Measurements from ENCODE around the gene TRAPPC2L.

The TRAPPC2L gene

DNA sequence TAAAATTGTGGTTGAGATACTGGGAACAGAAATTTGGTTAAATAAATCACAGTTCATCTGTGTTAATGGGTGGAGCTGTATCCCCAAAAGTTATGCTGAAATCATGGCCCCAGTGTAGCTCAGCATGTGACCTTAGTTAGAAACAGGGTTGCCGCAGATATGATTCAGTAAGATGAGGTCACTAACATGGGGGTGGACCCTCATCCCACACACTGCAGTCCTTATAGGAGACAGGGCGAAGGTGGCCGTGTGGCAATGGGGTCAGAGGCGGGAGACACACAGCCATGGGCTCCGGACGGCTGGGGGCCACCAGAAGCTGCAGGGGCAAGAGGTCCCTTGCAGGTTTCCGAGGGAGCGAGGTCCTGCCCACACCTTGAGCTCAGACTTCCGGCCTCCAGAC, 10.8 kb upstream of the TRAPPC2L start:
- Histone ChIP-seq H3K4me3 (ENCODE audit: low read length) (no peak overlapping the region), H3F3A (ENCODE audit: insufficient read depth, low read length) (no peaks in the 10 kb centered on the region), H3K27me3 (replicated peaks; ENCODE audit: insufficient read depth, low read length) (no peaks in the 10 kb centered on the region), H3K9me2 (replicated peaks; ENCODE audit: insufficient read depth, low read length) (no peaks in the 10 kb centered on the region), H3K4me1 (ENCODE audit: low read length) (no peaks in the 10 kb centered on the region), H4K20me1 (ENCODE audit: insufficient read depth, low read length) (no peaks in the 10 kb centered on the region), H3K36me3 (replicated peaks; ENCODE audit: insufficient read depth, low read length) (no peaks in the 10 kb centered on the region), H3K9ac (ENCODE audit: low read length) (no peak overlapping the region), H3K4me2 (ENCODE audit: low read depth, low read length) (no peak overlapping the region), H2AFZ (ENCODE audit: low read length) (no peak overlapping the region), H3K79me2 (ENCODE audit: low read length) (no peaks in the 10 kb centered on the region), H3K9me3 (replicated peaks; ENCODE audit: insufficient read depth, low read length) (no peaks in the 10 kb centered on the region), H3K27ac (ENCODE audit: low read length) (no peak overlapping the region)
- TF ChIP-seq CTCF (IDR thresholded peaks at IDR 0.05; ENCODE audit: low read length) (no peak), EZH2 (optimal IDR thresholded peaks at IDR 0.05; ENCODE audit: low read depth, low read length) (no peak), EZH2phosphoT487 (IDR thresholded peaks at IDR 0.05; ENCODE audit: low read length) (no peak)
- no peak for DNase-seq

GRCh38 chr16:88847654-88848053, 9.3 kb upstream of the TRAPPC2L start:
- H3K9ac ChIP-seq (ENCODE audit: low read length), result no peak overlapping the region
- H3K79me2 ChIP-seq (ENCODE audit: low read length), result no peaks in the 10 kb centered on the region
- H2AFZ ChIP-seq (ENCODE audit: low read length), result no peak overlapping the region
- H3K9me2 ChIP-seq (replicated peaks; ENCODE audit: insufficient read depth, low read length), result no peaks in the 10 kb centered on the region
- H3F3A ChIP-seq (ENCODE audit: insufficient read depth, low read length), result no peaks in the 10 kb centered on the region
- H3K27me3 ChIP-seq (replicated peaks; ENCODE audit: insufficient read depth, low read length), result no peaks in the 10 kb centered on the region
- no peaks in the 10 kb centered on the region for H3K9me3 ChIP-seq (replicated peaks; ENCODE audit: insufficient read depth, low read length)
- no peak for TF ChIP-seq EZH2 (optimal IDR thresholded peaks at IDR 0.05; ENCODE audit: low read depth, low read length)
- no peak for TF ChIP-seq EZH2phosphoT487 (IDR thresholded peaks at IDR 0.05; ENCODE audit: low read length)
- TF ChIP-seq CTCF (IDR thresholded peaks at IDR 0.05; ENCODE audit: low read length), result no peak
- no peaks in the 10 kb centered on the region for H3K4me1 ChIP-seq (ENCODE audit: low read length)
- no peak overlapping the region for H3K4me3 ChIP-seq (ENCODE audit: low read length)
- no peak for DNase-seq
- no peaks in the 10 kb centered on the region for H4K20me1 ChIP-seq (ENCODE audit: insufficient read depth, low read length)
- H3K36me3 ChIP-seq (replicated peaks; ENCODE audit: insufficient read depth, low read length), result no peaks in the 10 kb centered on the region
- H3K4me2 ChIP-seq (ENCODE audit: low read depth, low read length), result no peak overlapping the region
- no peak overlapping the region for H3K27ac ChIP-seq (ENCODE audit: low read length)

GRCh38 chr16:88848557-88848956, 8.4 kb upstream of the TRAPPC2L start:
- Histone ChIP-seq H3K4me3 (ENCODE audit: low read length) (no peak overlapping the region), H3K4me1 (ENCODE audit: low read length) (no peaks in the 10 kb centered on the region), H3K27ac (ENCODE audit: low read length) (no peak overlapping the region), H3F3A (ENCODE audit: insufficient read depth, low read length) (no peaks in the 10 kb centered on the region), H2AFZ (ENCODE audit: low read length) (no peak overlapping the region), H4K20me1 (ENCODE audit: insufficient read depth, low read length) (no peaks in the 10 kb centered on the region), H3K36me3 (replicated peaks; ENCODE audit: insufficient read depth, low read length) (no peaks in the 10 kb centered on the region), H3K9ac (ENCODE audit: low read length) (no peak overlapping the region), H3K79me2 (ENCODE audit: low read length) (no peaks in the 10 kb centered on the region), H3K27me3 (replicated peaks; ENCODE audit: insufficient read depth, low read length) (no peaks in the 10 kb centered on the region), H3K9me2 (replicated peaks; ENCODE audit: insufficient read depth, low read length) (no peaks in the 10 kb centered on the region), H3K9me3 (replicated peaks; ENCODE audit: insufficient read depth, low read length) (no peaks in the 10 kb centered on the region), H3K4me2 (ENCODE audit: low read depth, low read length) (no peak overlapping the region)
- no peak for DNase-seq
- TF ChIP-seq EZH2 (optimal IDR thresholded peaks at IDR 0.05; ENCODE audit: low read depth, low read length), result no peak
- no peak for TF ChIP-seq CTCF (IDR thresholded peaks at IDR 0.05; ENCODE audit: low read length)
- no peak for TF ChIP-seq EZH2phosphoT487 (IDR thresholded peaks at IDR 0.05; ENCODE audit: low read length)
